NCI-H2171 treated with DMSO at 0.1 percent for 48 hours (cell line): Measurements from ENCODE around the gene NDUFS1.
"Not testable (repeated sequence)": the region's sequence is repeated elsewhere in the genome, so short reads cannot be mapped to it uniquely, and the experiment has no call there.

ENCODE experiments used
- DNase-seq: peaks from one replicate; lab custom pipeline; 2025; lab: John Stamatoyannopoulos, UW

Gene NDUFS1

GRCh38 chr2:206098471-206098870 lies 60.8 kb downstream of the NDUFS1 start:
- no peak for DNase-seq

GRCh38 chr2:206096876-206097275 lies 62.4 kb downstream of the NDUFS1 start:
- DNase-seq = no peak

- peak; percentile 62 for DNase-seq
Measured at GRCh38 chr2:206095536-206096332, 63.5 kb downstream of the NDUFS1 start.

- no peak for DNase-seq
Measured at GRCh38 chr2:206092297-206092696, 66.9 kb downstream of the NDUFS1 start.

GRCh38 chr2:206088248-206088647 lies 71.0 kb downstream of the NDUFS1 start:
- no peak for DNase-seq

GRCh38 chr2:206086716-206087350 lies 72.4 kb downstream of the NDUFS1 start:
- peak; percentile 46 for DNase-seq

GRCh38 chr2:206085742-206086445 lies 73.3 kb downstream of the NDUFS1 start, which contains the start of gene INO80D:
Gene INO80D (minus strand): TSS chr2:206086174. CDS start chr2:206063016, 23,158 bp downstream.
- peak; percentile 96 for DNase-seq

GRCh38 chr2:206084870-206085741 lies 74.1 kb downstream of the NDUFS1 start:
- DNase-seq = peak; percentile 50

GRCh38 chr2:206084439-206084869 lies 74.8 kb downstream of the NDUFS1 start:
- peak; percentile 50 for DNase-seq

- DNase-seq = peak; percentile 40
Measured at GRCh38 chr2:206083602-206084438, 75.4 kb downstream of the NDUFS1 start.

GRCh38 chr2:206082298-206082843 lies 76.9 kb downstream of the NDUFS1 start:
- DNase-seq = no peak

GRCh38 chr2:206080927-206081326 lies 78.3 kb downstream of the NDUFS1 start:
- DNase-seq = no peak

GRCh38 chr2:206079699-206080465 lies 79.4 kb downstream of the NDUFS1 start:
- DNase-seq = no peak

GRCh38 chr2:206077879-206078278 lies 81.4 kb downstream of the NDUFS1 start:
- not testable (repeated sequence) for DNase-seq

- DNase-seq = peak; percentile 59
Measured at GRCh38 chr2:206075113-206075512, 84.1 kb downstream of the NDUFS1 start.

GRCh38 chr2:206071807-206072206 lies 87.4 kb downstream of the NDUFS1 start:
- no peak for DNase-seq

GRCh38 chr2:206069417-206069816 lies 89.8 kb downstream of the NDUFS1 start:
- no peak for DNase-seq

- DNase-seq = no peak
Measured at GRCh38 chr2:206068207-206068606, 91.0 kb downstream of the NDUFS1 start.
